Spleen (tissue), 7 donors: Measurements from ENCODE around the gene SEC24A.

Experiments
- CTCF ChIP-seq, 11 experiments: fragments of 200-600 bp in 7 of 11; fragments of 450-650 bp in 4 of 11; sonication (generic) in 4 of 11; IDR thresholded peaks in 8 of 11; conservative IDR thresholded peaks in 3 of 11; 1 replicate in 7 of 11; 2 replicates in 4 of 11; pipeline versions ENCODE4 v1.4.0 to v1.8.0; 2016 to 2021; ENCODE audit warnings: antibody characterized with exemption in 11 of 11, inconsistent platforms in 4 of 11, mild to moderate bottlenecking in 1 of 11
- POLR2AphosphoS5 ChIP-seq, 3 donors: sonication (generic); formaldehyde crosslinking; IDR thresholded peaks; one replicate each; pipeline ENCODE4 v1.5.1; 2017; ENCODE audit warnings: antibody characterized with exemption in 3 of 3
- donor health status: DM: no; HTN: no; CAD: no; lungs with moderate emphysema.
- donor health status: DM: no; HTN: no; CAD: no.
- donor health status: DM: no; HTN: no; CAD: no.

- peak in 4 of 11 experiments; percentile 5 to 18 (median 12) for TF ChIP-seq CTCF (IDR thresholded peaks at IDR 0.05 in 8 of 11, conservative IDR thresholded peaks at IDR 0.05 in 3 of 11)
- no peak for TF ChIP-seq POLR2AphosphoS5 (IDR thresholded peaks at IDR 0.05)
These were observed 90.5 kb downstream of the SEC24A start for GRCh38 chr5:134738963-134739661.
